Transverse colon (tissue), 4 donors: ENCODE measurements around the gene KIAA0586.

Source experiments
- CTCF ChIP-seq, 5 experiments: fragments of 200-600 bp in 3 of 5; fragments of 450-650 bp in 2 of 5; sonication (generic) in 3 of 5; IDR thresholded peaks; 1 replicate in 2 of 5; 2 replicates in 3 of 5; pipeline ENCODE4 v1.5.1; 2016 to 2017; ENCODE audit warnings: antibody characterized with exemption in 5 of 5, inconsistent platforms in 3 of 5, mild to moderate bottlenecking in 2 of 5, moderate library complexity in 1 of 5
- EP300 ChIP-seq: sonication (generic); formaldehyde crosslinking; IDR thresholded peaks from one replicate; pipeline ENCODE4 v1.6.1; 2017; ENCODE audit warnings: antibody characterized with exemption, low read depth
- POLR2A ChIP-seq: fragments of 450-650 bp; IDR thresholded peaks from one replicate; pipeline ENCODE4 v1.6.1; 2016; ENCODE audit warnings: antibody characterized with exemption, mild to moderate bottlenecking, moderate library complexity
- POLR2AphosphoS5 ChIP-seq, 3 donors: sonication (generic); formaldehyde crosslinking; IDR thresholded peaks; one replicate each; pipeline ENCODE4 v1.6.1; 2016; ENCODE audit warnings: antibody characterized with exemption in 3 of 3

- TF ChIP-seq CTCF (IDR thresholded peaks at IDR 0.05) (no peak), POLR2AphosphoS5 (IDR thresholded peaks at IDR 0.05) (no peak), POLR2A (no peak), EP300 (no peak)
Observed at GRCh38 chr14:58575956-58576355, 148.4 kb downstream of the KIAA0586 start.
